GM21717 (cell line): ENCODE measurements around the gene SNORC.

ENCODE experiments used
- ATAC-seq: cut with Tn5 transposase; IDR thresholded peaks from one replicate; pipeline ENCODE4 v1.9.1; 2021; ENCODE audit warnings: mild to moderate bottlenecking, moderate library complexity; ENCODE audit not compliant: unreplicated experiment

Gene SNORC

DNA sequence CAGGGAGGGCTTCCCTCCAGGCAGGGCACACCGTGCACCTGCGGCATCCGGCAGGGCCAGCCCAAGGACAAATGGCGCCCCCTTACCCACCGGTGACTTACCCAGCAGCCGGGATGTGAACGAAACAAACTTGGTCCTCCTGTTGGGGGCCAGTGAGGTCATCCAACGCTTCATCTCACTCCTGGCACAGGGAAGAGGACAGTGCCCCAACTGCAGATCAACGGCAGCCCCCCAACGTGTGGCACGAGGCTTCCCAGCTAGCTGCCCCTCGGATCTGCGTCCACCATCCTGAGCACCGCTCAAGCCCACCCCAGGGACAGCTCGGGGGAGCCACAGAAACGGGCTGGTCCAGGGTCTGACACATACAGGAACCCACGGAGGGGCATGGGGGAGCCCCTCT, 12.0 kb downstream of the SNORC start:
- no peak for ATAC-seq

DNA sequence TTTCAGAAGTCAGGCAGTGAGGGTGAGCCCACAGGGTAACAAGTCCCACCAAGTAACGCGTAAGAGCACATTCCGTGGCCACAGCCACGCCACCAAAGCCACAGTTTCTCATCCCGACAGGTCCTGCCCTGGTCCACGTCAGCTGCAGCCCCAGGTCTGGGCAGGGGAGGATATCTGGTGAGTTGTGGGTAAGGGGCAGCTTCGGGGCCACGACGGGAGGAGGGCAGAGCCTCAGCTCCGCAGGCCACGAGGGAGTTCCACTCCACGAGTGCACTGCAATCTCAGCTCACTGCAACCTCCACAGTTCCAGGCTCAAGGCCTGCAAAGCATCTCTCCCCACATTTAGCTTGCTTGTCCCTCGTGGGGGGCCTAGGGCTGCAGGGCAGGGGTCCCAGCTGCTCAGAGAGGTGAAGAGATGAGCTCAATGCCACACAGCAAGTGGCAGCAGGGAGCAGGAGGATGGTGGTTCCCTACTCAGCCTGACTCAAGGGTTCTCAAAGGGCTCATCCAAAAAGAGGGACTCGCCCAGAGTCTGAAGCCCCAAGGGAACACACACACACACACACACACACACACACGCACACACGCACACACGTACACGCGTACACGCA, 12.5 kb downstream of the SNORC start:
- ATAC-seq: no peak

DNA sequence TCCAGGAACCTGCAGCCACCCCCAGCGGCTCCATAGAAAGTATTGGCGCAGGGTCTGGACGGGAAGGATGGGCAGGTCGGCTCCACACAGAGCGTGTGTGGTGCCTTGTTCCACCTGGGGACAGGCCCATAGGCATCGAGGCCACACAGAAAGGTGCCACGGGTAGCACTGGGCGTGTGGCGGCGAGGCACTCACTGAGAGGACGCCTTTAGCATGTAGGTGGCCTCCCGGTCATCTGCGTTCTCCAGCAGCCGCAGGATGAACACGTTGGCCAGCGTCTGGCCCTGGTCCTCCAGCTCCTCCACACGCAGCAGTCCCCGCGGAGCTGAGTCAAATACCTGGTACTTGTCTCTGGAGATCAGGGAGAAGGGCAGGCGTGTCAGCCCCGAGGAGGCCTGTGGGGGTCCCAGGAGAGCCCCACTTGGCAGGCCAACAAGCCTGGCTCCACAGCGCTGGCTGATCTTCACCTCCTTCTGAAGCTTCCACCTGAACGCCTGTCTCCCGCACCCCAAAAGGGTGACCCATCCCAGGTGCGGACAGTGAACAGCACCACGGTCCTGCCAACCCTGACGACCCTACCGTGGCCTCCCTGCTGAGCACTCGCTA, 13.2 kb downstream of the SNORC start:
- ATAC-seq: no peak

DNA sequence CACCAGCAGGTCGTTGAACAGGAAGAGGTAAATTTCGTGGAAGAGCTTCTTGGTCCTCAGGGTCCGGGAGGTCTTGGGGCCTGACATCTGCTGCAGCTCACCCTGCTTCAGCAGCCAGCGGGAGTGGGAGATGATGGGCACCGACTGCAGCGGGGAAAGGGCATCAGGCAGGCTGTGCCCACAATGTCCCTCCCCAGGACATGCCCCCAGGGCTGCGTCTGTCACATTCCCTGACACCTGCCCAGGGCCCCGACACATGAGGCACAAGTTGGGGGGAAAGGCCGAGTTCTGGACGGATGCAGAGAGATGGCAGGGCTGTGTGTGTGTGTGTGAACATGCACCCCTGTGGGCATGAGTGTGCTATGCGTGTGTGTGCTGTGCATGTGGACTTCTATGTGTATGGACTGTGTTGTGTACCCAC, 13.9 kb downstream of the SNORC start:
- ATAC-seq: no peak

DNA sequence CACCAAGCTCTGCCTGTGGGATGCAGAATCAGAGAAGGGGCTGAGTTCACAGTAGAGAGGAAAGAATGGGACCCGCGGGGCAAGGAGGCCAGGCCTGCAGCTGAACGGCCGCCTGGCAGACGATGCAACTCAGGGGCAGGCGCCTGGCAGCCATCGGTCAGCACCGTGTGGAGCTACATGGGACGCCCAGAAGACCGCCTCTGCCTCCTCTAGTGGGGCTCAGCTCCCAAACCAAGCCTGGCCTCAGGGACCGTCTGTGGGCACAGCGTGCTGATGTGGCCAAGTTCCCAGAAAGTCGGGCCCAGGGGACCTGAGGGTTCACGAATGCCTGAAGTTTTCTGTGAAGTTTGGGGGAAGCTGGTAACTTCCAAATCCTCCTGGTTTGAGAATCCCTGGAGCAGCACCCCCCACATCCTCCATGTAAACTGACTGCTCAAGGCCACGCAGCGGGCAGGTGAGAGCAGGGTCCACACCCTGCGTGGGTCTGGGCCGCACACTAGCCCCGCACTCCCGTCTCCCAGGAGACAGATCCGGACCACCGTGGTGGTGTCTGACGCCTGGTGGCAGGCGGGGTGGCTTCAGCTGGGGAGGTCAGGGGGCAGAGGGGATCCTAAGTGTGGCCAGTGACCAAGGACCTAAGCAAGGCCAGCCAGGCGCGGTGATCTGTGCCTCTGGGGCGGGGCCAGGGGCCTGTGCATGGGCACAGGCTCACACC, 14.6 kb downstream of the SNORC start:
- no peak for ATAC-seq

DNA sequence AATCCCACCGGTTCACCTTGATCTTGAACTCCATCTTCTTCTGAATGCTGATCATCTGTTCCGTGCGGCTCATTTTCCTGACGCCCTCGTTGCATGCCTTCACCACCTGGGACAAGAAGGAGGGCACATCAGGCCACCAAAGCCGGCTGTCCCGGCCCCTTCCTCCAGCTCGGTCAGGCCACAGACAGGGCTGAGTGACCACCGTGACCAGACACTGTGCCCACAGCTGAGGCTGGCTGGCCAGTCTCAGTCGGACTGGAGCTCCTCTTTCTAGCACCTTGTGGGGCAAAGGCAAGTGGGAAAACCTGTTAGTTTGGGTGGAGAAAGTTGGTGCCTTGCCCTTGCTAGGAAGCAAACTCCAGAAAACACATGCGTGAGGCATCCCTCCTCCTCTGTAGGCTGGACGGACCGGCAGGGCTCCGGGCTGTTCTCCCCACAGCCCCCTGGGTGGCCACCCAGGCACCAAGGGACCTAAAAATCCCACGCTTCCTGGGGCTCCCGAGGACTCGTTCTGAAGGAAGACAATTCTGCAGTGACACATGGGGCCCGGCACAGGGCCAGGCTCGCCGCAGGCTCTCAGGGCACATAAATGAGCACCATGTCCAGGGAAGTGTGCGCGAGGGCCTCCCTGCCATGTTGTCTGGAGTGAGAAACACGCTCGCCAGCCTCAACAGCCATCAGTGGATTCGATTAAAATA, 15.3 kb downstream of the SNORC start:
- no peak for ATAC-seq

DNA sequence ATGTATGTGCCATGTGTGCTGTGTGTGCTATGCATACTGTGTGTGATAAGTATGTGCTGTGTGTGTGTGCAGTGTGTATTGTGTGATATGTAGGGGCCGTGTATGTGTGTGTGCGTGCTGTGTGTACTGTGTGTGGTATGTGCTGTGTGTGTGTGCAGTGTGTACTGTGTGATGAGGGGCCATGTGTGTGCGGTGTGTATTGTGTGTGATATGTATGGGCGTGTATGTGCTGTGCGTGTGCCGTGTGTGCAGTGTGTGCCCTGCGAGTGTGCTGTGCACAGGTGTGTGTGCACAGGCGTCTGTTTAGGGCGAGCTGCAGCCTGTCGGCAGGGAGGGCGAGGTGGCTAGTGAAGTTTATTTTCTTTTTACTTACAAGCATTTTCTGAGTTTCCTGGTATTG, 16.1 kb downstream of the SNORC start:
- no peak for ATAC-seq

DNA sequence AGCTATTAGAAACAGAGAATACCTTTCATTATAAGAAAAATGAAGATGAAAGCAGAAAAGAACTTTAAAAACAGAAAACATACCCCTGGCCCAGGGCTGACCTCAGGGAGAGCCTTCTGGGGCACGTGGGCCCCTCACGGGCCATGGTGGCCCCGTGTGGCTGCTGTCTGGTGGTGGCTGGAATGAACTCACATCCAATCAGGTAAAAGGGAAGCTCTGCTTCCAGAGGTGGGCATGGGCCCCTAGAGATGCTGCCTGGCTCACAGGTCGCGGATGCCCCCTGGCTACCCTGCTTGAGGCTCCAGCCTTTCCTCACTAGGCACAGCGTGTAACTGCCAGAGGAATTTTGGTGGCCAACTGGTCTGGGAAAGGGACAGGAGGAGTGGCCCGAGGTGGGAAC, 16.6 kb downstream of the SNORC start:
- no peak for ATAC-seq

DNA sequence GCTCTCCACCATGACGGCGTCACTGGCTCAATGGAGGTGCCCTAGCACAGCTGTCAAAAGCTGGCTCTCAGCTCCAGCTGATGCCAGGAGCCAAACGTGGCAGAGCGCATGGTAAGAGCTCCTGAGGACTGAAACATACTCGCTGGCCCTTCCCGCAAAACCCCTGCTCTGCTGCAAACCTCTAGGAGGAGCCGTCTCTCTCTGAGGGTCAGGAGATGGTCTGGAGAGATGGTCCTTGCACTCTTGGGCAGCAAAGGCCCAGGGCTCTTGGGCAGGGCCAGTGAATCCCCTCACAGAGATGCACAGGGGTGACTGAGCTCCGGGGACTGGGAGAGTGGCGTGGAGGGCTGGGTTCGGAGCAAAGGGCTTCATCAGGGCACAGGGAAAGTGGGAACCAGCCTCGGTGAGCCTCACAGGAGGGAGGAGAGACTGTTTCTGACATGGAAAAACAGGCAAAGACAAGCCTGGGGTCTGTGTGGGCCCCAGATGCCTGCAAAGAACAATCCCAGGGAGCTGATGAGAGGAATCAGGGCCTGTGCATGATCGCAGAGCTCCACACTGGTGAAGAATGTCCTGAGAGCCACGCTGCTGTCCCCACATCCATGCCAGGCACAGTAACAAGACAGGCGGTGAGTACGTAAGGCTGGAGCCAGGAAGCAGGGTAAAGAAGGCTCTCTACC, 17.2 kb downstream of the SNORC start:
- ATAC-seq: no peak

DNA sequence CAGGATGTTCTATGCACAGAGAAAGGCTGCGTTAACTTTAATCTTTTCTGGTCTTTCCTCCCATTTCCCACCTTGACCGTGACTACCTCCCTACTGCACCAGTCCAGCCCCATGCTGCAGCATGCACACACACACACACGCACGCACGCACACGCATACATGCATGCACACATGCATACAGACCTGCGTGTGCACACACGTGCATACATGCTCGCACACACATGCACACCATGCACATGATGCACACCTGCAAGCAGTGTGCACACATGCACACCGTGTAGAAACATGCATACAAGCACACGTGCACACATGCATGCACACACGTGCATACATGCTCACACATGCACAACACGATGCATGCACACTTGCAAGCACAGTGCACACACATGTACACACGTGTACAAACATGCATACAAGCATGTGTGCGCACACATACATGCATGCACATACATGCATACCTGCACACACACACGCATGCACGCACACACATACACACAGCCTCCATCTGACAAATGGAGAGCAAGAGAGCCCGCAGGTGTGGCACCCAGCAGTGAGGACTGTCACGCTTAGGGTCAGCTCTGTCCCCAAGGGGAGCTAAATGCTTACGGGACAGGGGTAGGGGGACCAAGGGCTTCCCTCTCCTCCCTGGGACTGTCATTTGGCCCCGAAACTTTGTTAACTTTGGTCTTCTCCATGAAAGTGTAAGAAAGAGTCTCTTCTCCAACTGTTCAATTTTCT, 18.2 kb downstream of the SNORC start:
- no peak for ATAC-seq

DNA sequence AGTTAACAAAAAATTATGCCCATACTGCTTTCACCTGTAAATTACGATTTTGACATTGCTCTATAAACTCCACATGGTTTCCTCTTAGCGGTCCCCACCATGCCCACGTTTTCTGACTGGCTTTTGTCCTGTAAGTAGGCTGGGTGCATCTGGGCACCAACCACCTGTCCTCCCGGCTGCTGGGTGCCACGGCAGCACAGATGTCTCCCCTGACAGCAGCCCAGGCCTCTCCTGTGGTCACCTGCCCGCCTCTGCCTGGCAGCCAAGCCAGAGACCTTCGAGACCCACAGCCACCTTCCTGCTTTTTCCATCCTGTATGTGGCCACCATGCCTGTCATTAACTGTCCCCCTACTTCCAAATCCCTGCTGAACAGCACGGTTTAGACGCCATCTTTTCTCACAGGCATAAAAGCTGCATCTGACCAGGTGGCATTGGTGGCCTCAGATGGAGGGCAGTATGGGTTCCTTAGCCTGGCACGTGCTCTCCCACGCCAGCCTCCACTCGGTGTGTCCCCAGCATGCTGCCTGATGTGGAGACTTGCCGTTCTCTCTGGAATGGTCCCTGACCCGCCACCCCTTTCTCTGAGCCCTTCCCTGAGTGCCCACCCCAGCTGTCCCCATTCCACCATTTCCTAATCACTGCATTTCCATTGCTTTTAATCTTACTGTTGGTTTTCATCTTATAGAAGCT, 18.9 kb downstream of the SNORC start:
- no peak for ATAC-seq

DNA sequence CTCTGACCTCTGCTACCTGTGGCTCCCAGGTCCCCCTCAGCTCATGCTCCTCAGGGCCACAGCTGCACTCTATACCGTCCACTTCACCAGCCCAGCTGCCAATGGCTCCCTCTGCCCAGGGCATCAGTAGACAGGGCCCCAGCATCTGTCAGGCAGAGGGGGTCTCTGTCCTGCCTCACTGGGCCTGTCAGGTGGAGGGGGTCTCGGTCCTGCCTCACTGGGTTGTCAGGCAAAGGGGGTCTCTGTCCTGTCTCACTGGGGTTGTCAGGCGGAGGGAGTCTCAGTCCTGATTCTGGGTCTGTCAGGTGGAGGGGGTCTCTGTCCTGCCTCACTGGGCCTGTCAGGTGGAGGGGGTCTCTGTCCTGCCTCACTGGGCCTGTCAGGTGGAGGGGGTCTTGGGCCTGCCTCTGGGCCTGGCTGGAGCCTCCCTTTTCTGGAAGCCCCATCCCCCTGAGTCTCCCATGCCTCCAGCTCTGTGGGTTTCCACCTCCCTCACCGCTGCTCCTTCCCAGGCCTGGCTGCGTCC, 19.9 kb downstream of the SNORC start:
- no peak for ATAC-seq

DNA sequence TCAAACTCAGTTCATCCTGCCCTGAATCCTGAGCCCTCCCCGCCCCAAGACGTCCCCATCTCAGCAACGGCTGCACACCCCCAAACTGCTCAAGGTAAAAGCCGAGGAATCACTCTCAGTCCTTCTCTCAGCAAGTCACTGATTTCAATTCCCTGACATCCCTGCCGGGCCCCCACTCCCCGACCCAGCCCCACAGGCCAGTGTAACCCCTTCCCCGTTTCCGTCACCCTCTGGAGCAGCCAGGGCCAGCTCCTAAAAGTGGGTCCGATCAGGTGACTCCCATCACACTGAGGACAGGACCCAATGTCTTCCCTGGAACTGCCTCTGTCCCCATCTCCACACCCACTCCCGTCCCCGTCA, 20.5 kb downstream of the SNORC start:
- no peak for ATAC-seq

DNA sequence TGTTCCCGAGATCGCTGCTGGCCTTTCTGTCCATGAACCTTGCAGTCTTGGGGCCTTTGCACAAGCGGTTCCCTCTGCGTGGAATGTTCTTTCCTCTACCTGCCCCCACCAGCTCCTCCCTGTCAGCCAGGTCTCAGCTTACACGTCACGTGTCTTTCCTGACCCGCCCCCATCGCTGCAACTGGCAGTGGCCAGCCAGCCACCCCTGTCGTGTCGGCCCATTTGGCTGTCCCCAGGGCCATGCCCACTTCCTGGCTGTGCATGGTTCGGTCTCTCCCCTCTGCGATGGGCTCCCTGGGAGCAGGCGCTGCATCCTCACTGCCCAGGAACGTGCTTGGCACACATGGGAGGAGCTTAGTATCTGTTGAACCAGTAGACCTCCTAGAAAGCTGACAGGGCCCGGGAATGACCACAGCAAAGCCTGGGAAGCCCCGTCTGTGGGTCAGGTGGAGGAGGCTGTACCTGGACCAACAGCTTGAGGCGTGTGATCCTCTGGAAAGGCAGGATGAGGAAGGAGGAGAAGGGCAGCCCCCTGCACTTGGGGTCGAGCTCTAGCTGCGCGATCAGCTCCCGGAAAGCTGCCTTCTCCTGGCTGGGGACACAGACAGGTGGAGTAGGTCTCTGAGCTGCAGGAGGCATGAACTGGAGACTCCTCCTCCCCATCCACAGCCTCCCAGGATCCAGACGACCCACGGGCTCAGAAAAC, 21.0 kb downstream of the SNORC start:
- no peak for ATAC-seq

DNA sequence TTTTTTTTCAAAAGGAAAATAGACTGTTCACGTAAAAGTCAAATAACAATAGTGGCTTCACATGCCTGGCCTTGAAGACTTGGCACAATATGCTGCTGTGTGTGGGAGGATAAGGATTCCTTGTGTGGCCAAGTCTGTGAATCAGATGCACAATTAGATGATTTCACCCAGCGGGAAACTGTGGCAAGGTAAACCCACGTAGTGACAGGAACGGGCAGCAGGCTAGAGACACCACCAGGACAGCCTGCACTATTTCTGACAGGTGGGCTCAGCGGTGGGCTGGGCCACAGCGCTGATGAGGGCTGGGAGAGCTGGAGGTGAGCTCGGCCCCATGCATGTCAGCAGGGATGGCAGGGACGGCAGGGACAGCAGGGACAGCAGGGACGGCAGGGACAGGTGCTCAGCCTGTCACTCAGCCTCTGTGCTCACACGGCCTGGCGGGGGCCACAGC, 21.6 kb downstream of the SNORC start:
- ATAC-seq: no peak

DNA sequence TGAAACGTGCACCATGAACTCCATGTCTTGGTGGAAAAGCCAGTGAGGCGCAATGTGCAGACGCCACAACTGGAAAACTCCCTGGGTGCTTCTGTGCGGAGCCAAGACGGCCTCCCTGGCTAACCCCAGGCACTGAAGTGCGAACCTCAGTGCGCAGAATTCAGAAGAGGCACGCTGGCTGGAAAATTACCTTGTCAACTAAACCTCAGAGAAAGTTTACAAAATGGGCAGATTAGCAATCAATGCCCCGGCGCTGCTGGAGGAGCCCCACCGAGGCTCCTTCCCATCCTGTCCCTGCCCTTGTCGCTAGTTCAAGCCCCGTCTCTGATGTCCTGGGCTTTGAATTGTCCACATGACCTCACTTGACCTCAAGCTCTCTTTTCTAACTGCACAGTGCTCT, 22.2 kb downstream of the SNORC start:
- no peak for ATAC-seq

DNA sequence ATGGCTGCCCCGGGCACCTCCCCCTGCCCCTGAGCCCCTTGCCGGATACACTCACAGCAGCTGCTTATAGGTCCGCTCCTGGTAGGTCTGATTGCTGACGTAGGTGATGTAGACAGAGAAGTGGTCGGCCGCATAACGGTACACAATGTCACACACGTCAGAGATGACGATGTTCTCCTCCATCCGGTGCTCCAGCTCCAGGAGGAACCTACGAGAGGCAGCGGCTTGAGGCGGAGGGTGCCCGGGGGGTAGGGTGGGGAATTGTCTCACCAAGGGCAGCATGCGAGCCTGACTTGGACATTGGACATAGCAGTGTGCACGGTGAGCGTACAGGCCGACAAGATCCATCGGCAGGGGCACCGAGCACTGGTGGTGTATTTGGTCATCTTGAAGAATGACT, 22.8 kb downstream of the SNORC start:
- ATAC-seq: no peak

DNA sequence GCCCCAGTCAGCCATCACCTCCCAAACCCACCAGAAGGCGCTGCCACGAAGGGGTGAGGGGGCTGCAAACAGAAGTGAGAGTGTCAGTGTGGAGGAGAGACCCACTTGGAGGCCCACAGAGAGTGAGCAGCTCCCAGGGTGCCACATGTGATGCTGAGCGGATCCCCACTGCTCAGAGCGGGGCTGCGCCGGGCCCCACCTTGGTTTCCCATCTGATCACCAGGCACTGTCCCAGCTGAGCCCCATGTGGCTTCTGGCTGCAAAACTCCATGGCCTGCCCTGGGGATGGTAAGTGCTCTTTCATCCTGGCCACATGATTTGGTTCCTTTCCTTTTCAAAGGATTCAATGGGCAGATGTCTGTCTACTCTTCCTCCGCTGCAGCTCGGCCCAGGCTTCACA, 23.8 kb downstream of the SNORC start:
- ATAC-seq: no peak

DNA sequence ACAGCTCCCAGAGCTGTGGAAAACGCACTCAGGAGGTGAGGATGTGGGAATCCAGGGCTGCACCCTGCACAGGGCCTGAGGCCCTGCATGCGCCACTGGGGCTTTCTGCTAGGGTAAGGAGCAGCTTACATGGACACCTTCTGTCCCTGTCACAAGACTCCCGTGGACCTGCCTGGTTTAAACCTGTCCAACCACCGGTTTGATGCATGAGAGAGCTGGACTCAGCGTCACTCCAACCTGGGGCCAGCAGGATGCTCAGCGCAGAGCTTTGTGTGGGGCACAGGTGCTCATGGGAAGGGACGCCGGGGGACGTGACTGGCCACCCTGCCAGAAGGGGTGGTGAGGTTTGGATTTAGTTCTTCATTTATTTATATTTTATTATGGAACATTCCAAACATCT, 24.2 kb downstream of the SNORC start:
- ATAC-seq: no peak
